Activated CD8-positive, alpha-beta memory T cell treated with anti-CD3 and anti-CD28 coated beads for 1 hour (primary cell): ENCODE data around the gene C1S.

ENCODE experiments used
- DNase-seq, 2 donors: peaks; one replicate each; pipeline ENCODE4 v3.0.0-alpha.2; 2020; ENCODE audit warnings: low read depth in 1 of 2; ENCODE audit errors: extremely low read depth in 1 of 2

C1S gene

GRCh38 chr12:7075518-7075917, 15.0 kb downstream of the C1S start:
- DNase-seq = no peak

GRCh38 chr12:7075939-7076338, 15.4 kb downstream of the C1S start:
- no peak for DNase-seq

GRCh38 chr12:7076493-7076892, 16.0 kb downstream of the C1S start:
- no peak for DNase-seq

GRCh38 chr12:7078163-7078562, 17.6 kb downstream of the C1S start:
- no peak for DNase-seq

- DNase-seq = no peak
Measured at GRCh38 chr12:7079826-7080125, 19.3 kb downstream of the C1S start.

GRCh38 chr12:7081037-7081436, 20.5 kb downstream of the C1S start:
- DNase-seq = no peak

GRCh38 chr12:7083125-7083524, 22.6 kb downstream of the C1S start:
- no peak for DNase-seq

GRCh38 chr12:7089196-7089871, 28.8 kb downstream of the C1S start:
- DNase-seq = no peak

GRCh38 chr12:7090222-7090998, 29.9 kb downstream of the C1S start:
- no peak for DNase-seq

GRCh38 chr12:7091171-7091570, 30.7 kb downstream of the C1S start:
- no peak for DNase-seq

GRCh38 chr12:7091660-7092228, 31.2 kb downstream of the C1S start:
- DNase-seq = no peak

- peak; percentile 31 to 52 for DNase-seq
Measured at GRCh38 chr12:7092229-7092985, 31.9 kb downstream of the C1S start, which contains the start of gene C1R. C1R (minus strand) TSS chr12:7092445; CDS start chr12:7092388, 57 bp downstream.

GRCh38 chr12:7092986-7093460, 32.5 kb downstream of the C1S start:
- no peak for DNase-seq

- DNase-seq = no peak
Measured at GRCh38 chr12:7093486-7093885, 33.0 kb downstream of the C1S start.

GRCh38 chr12:7093892-7094291, 33.4 kb downstream of the C1S start:
- DNase-seq = no peak

- no peak for DNase-seq
Measured at GRCh38 chr12:7096006-7096932, 35.8 kb downstream of the C1S start.

GRCh38 chr12:7096979-7097378, 36.5 kb downstream of the C1S start:
- no peak for DNase-seq

GRCh38 chr12:7099290-7099996, 38.9 kb downstream of the C1S start:
- no peak for DNase-seq

GRCh38 chr12:7100239-7100638, 39.7 kb downstream of the C1S start:
- no peak for DNase-seq
